HCT116 (cell line): ENCODE measurements around the gene ANXA4. TPM values are rescaled to one million over a fixed set of nuclear protein-coding genes. Genes with fewer than 3 reads are reported as not detected.

Experiments
- ATAC-seq: fragments of 200-7000 bp; cut with Tn5 transposase; 2 replicates; pipeline ENCODE4 v1.9.1; 2020; ENCODE audit warnings: mild to moderate bottlenecking, moderate library complexity
- BruUV-seq: library from RNA; stranded (reverse); fragments of 400-500 nt; replicated peaks from 2 replicates; lab custom pipeline; 2021; lab: Mats Ljungman, UMichigan
- CTCF ChIA-PET: fragments of 300-600 bp; sonication (Branson Sonifier 250); formaldehyde crosslinking; loops from one replicate; lab custom pipeline; 2021; ENCODE audit warnings: antibody characterized with exemption; lab: Charles Lee
- POLR2A ChIA-PET: fragments of 300-600, 350-600 bp; sonication (Branson Sonifier 250); formaldehyde crosslinking; loops from one replicate; lab custom pipeline; 2021; ENCODE audit warnings: antibody characterized with exemption; lab: Charles Lee
- RAD21 ChIA-PET, 2 experiments: fragments of 300-600 bp; sonication (Branson Sonifier 250); formaldehyde crosslinking; loops; one replicate each; lab custom pipeline; 2023; ENCODE audit warnings: low total read pairs in 2 of 2; ENCODE audit not compliant: uncharacterized antibody in 2 of 2, unreplicated experiment in 2 of 2, low non-redundant PET in 1 of 2; lab: Charles Lee
- DNase-seq: peaks from one replicate; pipeline ENCODE4 v3.0.0-alpha.2; 2010; ENCODE audit warnings: low read depth, low spot score
- H2AFZ ChIP-seq: fragments of 200-600 bp; shearing (Covaris generic), sonication (generic); 2 replicates; pipeline ENCODE4 v1.6.1; 2017; ENCODE audit warnings: low read depth, mixed run types, mixed read lengths, antibody characterized with exemption, low read length; ENCODE audit not compliant: poor library complexity, severe bottlenecking
- H3K27ac ChIP-seq: 2 replicates; pipeline ENCODE4 v1.5.1; 2012; ENCODE audit warnings: low read depth, low read length
- H3K27me3 ChIP-seq: fragments of 200-600 bp; sonication (generic); 2 replicates; pipeline ENCODE4 v1.6.1; 2016; ENCODE audit warnings: mixed run types, low read length, mixed read lengths; ENCODE audit not compliant: insufficient read depth
- H3K36me3 ChIP-seq, 2 experiments: fragments of 200-500 bp in 1 of 2; fragments of 200-600 bp in 1 of 2; sonication (Bioruptor generic) in 1 of 2; sonication (generic) in 1 of 2; 2 replicates each; pipeline versions ENCODE4 v1.5.1 to v1.6.1; 2014 to 2016; ENCODE audit warnings: low read length in 2 of 2, inconsistent platforms in 1 of 2, mixed read lengths in 1 of 2, mixed run types in 1 of 2; ENCODE audit not compliant: insufficient read depth in 2 of 2, control insufficient read depth in 1 of 2
- H3K4me1 ChIP-seq, 2 experiments: fragments of 200-600 bp in 1 of 2; sonication (generic) in 1 of 2; 2 replicates each; pipeline versions ENCODE4 v1.5.1 to v1.6.1; 2012 to 2017; ENCODE audit warnings: low read length in 2 of 2, inconsistent platforms in 1 of 2, mild to moderate bottlenecking in 1 of 2, mixed read lengths in 1 of 2, mixed run types in 1 of 2, moderate library complexity in 1 of 2; ENCODE audit not compliant: insufficient read depth in 2 of 2, control insufficient read depth in 1 of 2
- H3K4me2 ChIP-seq: fragments of 200-600 bp; sonication (generic); 2 replicates; pipeline ENCODE4 v1.6.1; 2017; ENCODE audit warnings: mixed run types, low read length, mixed read lengths
- H3K4me3 ChIP-seq, 2 experiments: fragments of 200-600 bp in 1 of 2; sonication (generic) in 1 of 2; replicated peaks in 1 of 2; 2 replicates each; pipeline ENCODE4 v1.5.1; 2011 to 2016; ENCODE audit warnings: low read length in 2 of 2, control low read depth in 1 of 2, low read depth in 1 of 2, mild to moderate bottlenecking in 1 of 2, mixed read lengths in 1 of 2, mixed run types in 1 of 2
- H3K79me2 ChIP-seq: fragments of 200-600 bp; sonication (generic); 2 replicates; pipeline ENCODE4 v1.6.1; 2017; ENCODE audit warnings: mild to moderate bottlenecking, mixed run types, low read length, moderate library complexity, mixed read lengths; ENCODE audit not compliant: insufficient read depth
- H3K9ac ChIP-seq: fragments of 200-600 bp; sonication (generic); 2 replicates; pipeline ENCODE4 v1.6.1; 2016; ENCODE audit warnings: low read length, mixed read lengths
- H3K9me2 ChIP-seq: fragments of 200-600 bp; sonication (generic), shearing (Covaris generic); 2 replicates; pipeline ENCODE4 v1.6.1; 2017; ENCODE audit warnings: mixed run types, mild to moderate bottlenecking, moderate library complexity; ENCODE audit not compliant: insufficient read depth
- H3K9me3 ChIP-seq, 2 experiments: fragments of 200-500 bp in 1 of 2; fragments of 200-600 bp in 1 of 2; sonication (Bioruptor generic) in 1 of 2; sonication (generic) in 1 of 2; 2 replicates each; pipeline ENCODE4 v1.6.1; 2014 to 2017; ENCODE audit warnings: low read length in 2 of 2, mixed read lengths in 2 of 2, inconsistent platforms in 1 of 2, low read depth in 1 of 2, mild to moderate bottlenecking in 1 of 2, mixed run types in 1 of 2, moderate library complexity in 1 of 2; ENCODE audit not compliant: control insufficient read depth in 1 of 2, insufficient read depth in 1 of 2
- H4K20me1 ChIP-seq: fragments of 200-600 bp; sonication (generic), shearing (Covaris generic); 2 replicates; pipeline ENCODE4 v1.6.1; 2017; ENCODE audit warnings: mixed run types, mild to moderate bottlenecking, moderate library complexity; ENCODE audit not compliant: insufficient read depth
- ATF3 ChIP-seq: IDR thresholded peaks from 2 replicates; pipeline ENCODE4 v1.6.1; 2012
- CBX3 ChIP-seq: IDR thresholded peaks from 2 replicates; pipeline ENCODE4 v1.6.1; 2012; ENCODE audit warnings: low read depth
- CTCF ChIP-seq, 3 experiments: fragments of 200-600 bp in 1 of 3; sonication (generic) in 1 of 3; IDR thresholded peaks in 2 of 3; conservative IDR thresholded peaks in 1 of 3; 2 replicates each; pipeline ENCODE4 v1.5.1; 2012 to 2017; ENCODE audit warnings: low read depth in 2 of 3, low read length in 2 of 3, antibody characterized with exemption in 1 of 3, borderline replicate concordance in 1 of 3, control low read depth in 1 of 3, mild to moderate bottlenecking in 1 of 3, mixed read lengths in 1 of 3, mixed run types in 1 of 3, moderate library complexity in 1 of 3; ENCODE audit not compliant: insufficient read depth in 1 of 3
- ELF1 ChIP-seq: IDR thresholded peaks from 2 replicates; pipeline ENCODE4 v1.6.1; 2012; ENCODE audit warnings: low read depth, borderline replicate concordance
- EZH2 ChIP-seq: fragments of 200-600 bp; sonication (generic); IDR thresholded peaks from 2 replicates; pipeline ENCODE4 v1.6.1; 2017; ENCODE audit warnings: antibody characterized with exemption, mixed run types
- FOSL1 ChIP-seq: IDR thresholded peaks from 2 replicates; pipeline ENCODE4 v1.6.1; 2012; ENCODE audit warnings: low read depth
- JUND ChIP-seq: IDR thresholded peaks from 2 replicates; pipeline ENCODE4 v1.6.1; 2012
- POLR2AphosphoS5 ChIP-seq: IDR thresholded peaks from 2 replicates; pipeline ENCODE4 v1.6.1; 2011; ENCODE audit warnings: mild to moderate bottlenecking, low read depth, low read length, moderate library complexity
- RAD21 ChIP-seq: IDR thresholded peaks from 2 replicates; pipeline ENCODE4 v1.6.1; 2012; ENCODE audit warnings: low read depth, mild to moderate bottlenecking
- REST ChIP-seq: IDR thresholded peaks from 2 replicates; pipeline ENCODE4 v1.6.1; 2012; ENCODE audit warnings: low read depth
- SIN3A ChIP-seq: IDR thresholded peaks from 2 replicates; pipeline ENCODE4 v1.6.1; 2012; ENCODE audit warnings: low read depth
- SP1 ChIP-seq: IDR thresholded peaks from 2 replicates; pipeline ENCODE4 v1.6.1; 2012; ENCODE audit warnings: low read depth
- YY1 ChIP-seq: IDR thresholded peaks from 2 replicates; pipeline ENCODE4 v1.6.1; 2011; ENCODE audit warnings: low read length, low read depth, moderate library complexity, mild to moderate bottlenecking; ENCODE audit not compliant: insufficient replicate concordance; ENCODE audit errors: extremely low read depth
- ZBTB33 ChIP-seq: IDR thresholded peaks from 2 replicates; pipeline ENCODE4 v1.6.1; 2011; ENCODE audit warnings: mild to moderate bottlenecking, low read length, moderate library complexity; ENCODE audit not compliant: insufficient replicate concordance; ENCODE audit errors: extremely low read depth
- ZFX ChIP-seq: fragments of 450-650 bp; IDR thresholded peaks from 2 replicates; pipeline ENCODE4 v1.6.1; 2017
- ZNF274 ChIP-seq: fragments of 200-500 bp; sonication (Bioruptor generic); IDR thresholded peaks from 2 replicates; pipeline ENCODE4 v1.6.1; 2014; ENCODE audit warnings: mild to moderate bottlenecking, low read depth, low read length, inconsistent platforms
- intact Hi-C: fragments of 100-400 bp; cut with micrococcal nuclease; formaldehyde crosslinking; loops from 2 replicates; pipeline ENCODE4 v1.10.0; 2022
- total RNA-seq: library from RNA; stranded (reverse); gene quantifications from one replicate; pipeline ENCODE4 v1.2.1, GENCODE V29; 2021; ENCODE audit not compliant: unreplicated experiment

ANXA4 gene
- total RNA-seq, 1 experiment from 2014 or later, result 64.6 TPM

GRCh38 chr2:69779258-69780001 is 37.5 kb downstream of the ANXA4 start:
- H3K4me2 ChIP-seq, result peak overlapping the region; percentile 66
- no peaks in the 10 kb centered on the region for H3K36me3 ChIP-seq
- ChIA-PET POLR2A (interaction anchor here (1.3 kb wide), 1 partner anchor 9 kb away, joined by 3 read pairs; no protein-coding TSS in a partner anchor), CTCF (interaction anchor here (1.3 kb wide), 1 partner anchor 55 kb away, joined by 9 read pairs; no protein-coding TSS in a partner anchor), RAD21 (no interaction called here)
- intact Hi-C loops, result no loop called here
- H3K4me1 ChIP-seq, result peaks cover 42 to 51% of the 10 kb centered on the region in 2 experiments
- peak overlapping the region; percentile 18; the same call in 1 of the 2 replicates for H3K9ac ChIP-seq
- no TSS peak for BruUV-seq
- no peaks in the 10 kb centered on the region for H3K79me2 ChIP-seq
- H2AFZ ChIP-seq, result no peak overlapping the region
- no peaks in the 10 kb centered on the region for H3K27me3 ChIP-seq
- H3K9me2 ChIP-seq, result no peaks in the 10 kb centered on the region
- peak overlapping the region in 1 of 2 experiments; percentile 9; a peak in 1 of 4 replicates for H3K4me3 ChIP-seq
- H3K27ac ChIP-seq, result peak overlapping the region; percentile 27; the same call in 1 of the 2 replicates
- TF ChIP-seq REST, result no peak
- TF ChIP-seq FOSL1, result peak; percentile 78
- peak; percentile 80; the same call in 1 of the 2 replicates for TF ChIP-seq CBX3
- no peak for TF ChIP-seq CTCF (IDR thresholded peaks at IDR 0.05 in 2 of 3, conservative IDR thresholded peaks at IDR 0.05 in 1 of 3; ENCODE audit: borderline replicate concordance in 1 of 3, insufficient read depth in 1 of 3, low read depth in 2 of 3, low read length in 2 of 3)
- no peak for TF ChIP-seq RAD21
- peak; percentile 80 for TF ChIP-seq JUND
- no peak; the same call in 1 of the 2 replicates for TF ChIP-seq ATF3
- no peak for TF ChIP-seq ZFX
- peak; percentile 77 for TF ChIP-seq SP1
- TF ChIP-seq SIN3A, result peak; percentile 59; the same call in 1 of the 2 replicates
- no peak for TF ChIP-seq ZBTB33
- no peak for TF ChIP-seq ELF1
- no peak for TF ChIP-seq POLR2AphosphoS5
- TF ChIP-seq EZH2, result no peak
- TF ChIP-seq ZNF274, result no peak
- TF ChIP-seq YY1, result no peak
- no peaks in the 10 kb centered on the region for H3K9me3 ChIP-seq
- DNase-seq (peak; percentile 76), ATAC-seq (peak; percentile 95)
- no peaks in the 10 kb centered on the region for H4K20me1 ChIP-seq
